ENCODE results near the gene RUNX3.

The RUNX3 gene

GRCh38 chr1:24925082-24925779 lies 4.8 kb downstream of the RUNX3 start:
- FAIRE-seq (peak; percentile 93), DNase-seq (ENCODE audit: insufficient read length) (no peak)
- TF ChIP-seq TAF1 (IDR thresholded peaks at IDR 0.05; ENCODE audit: borderline replicate concordance, low read depth, low read length) (no peak), POLR2AphosphoS5 (IDR thresholded peaks at IDR 0.05; ENCODE audit: low read depth, low read length) (peak; percentile 59; the same call in 1 of the 2 replicates), POLR2A (IDR thresholded peaks at IDR 0.05; ENCODE audit: low read depth, low read length) (peak; percentile 26; the same call in 1 of the 2 replicates)

GRCh38 chr1:24923485-24924113 lies 6.5 kb downstream of the RUNX3 start:
- peak; percentile 65; the same call in 1 of the 2 replicates for TF ChIP-seq POLR2AphosphoS5 (IDR thresholded peaks at IDR 0.05; ENCODE audit: low read depth, low read length)
- TF ChIP-seq TAF1 (IDR thresholded peaks at IDR 0.05; ENCODE audit: borderline replicate concordance, low read depth, low read length) = no peak
- TF ChIP-seq POLR2A (IDR thresholded peaks at IDR 0.05; ENCODE audit: low read depth, low read length) = peak; percentile 72; the same call in 1 of the 2 replicates
- DNase-seq (ENCODE audit: insufficient read length) (no peak), FAIRE-seq (peak; percentile 97)

- DNase-seq (ENCODE audit: insufficient read length) (no peak), FAIRE-seq (no peak)
- TF ChIP-seq TAF1 (IDR thresholded peaks at IDR 0.05; ENCODE audit: borderline replicate concordance, low read depth, low read length) (no peak), POLR2AphosphoS5 (IDR thresholded peaks at IDR 0.05; ENCODE audit: low read depth, low read length) (0 out of 2 replicates have a peak, but pooled peaks have one; percentile 12)
Observed at GRCh38 chr1:24921938-24922662, 8.0 kb downstream of the RUNX3 start.

GRCh38 chr1:24921412-24921811 lies 8.7 kb downstream of the RUNX3 start:
- no peak for FAIRE-seq

GRCh38 chr1:24920533-24920925 lies 9.5 kb downstream of the RUNX3 start:
- FAIRE-seq (peak; percentile 50), DNase-seq (ENCODE audit: insufficient read length) (no peak)
- TF ChIP-seq POLR2A (IDR thresholded peaks at IDR 0.05; ENCODE audit: low read depth, low read length) = no peak
- no peak for TF ChIP-seq TAF1 (IDR thresholded peaks at IDR 0.05; ENCODE audit: borderline replicate concordance, low read depth, low read length)
- TF ChIP-seq POLR2AphosphoS5 (IDR thresholded peaks at IDR 0.05; ENCODE audit: low read depth, low read length) = no peak; the same call in 1 of the 2 replicates

More at GRCh38 chr1:24921412-24921811, 8.7 kb downstream of the RUNX3 start:
- no peak for DNase-seq (ENCODE audit: insufficient read length)
- TF ChIP-seq POLR2A (IDR thresholded peaks at IDR 0.05; ENCODE audit: low read depth, low read length) (no peak), POLR2AphosphoS5 (IDR thresholded peaks at IDR 0.05; ENCODE audit: low read depth, low read length) (no peak)

- TF ChIP-seq POLR2AphosphoS5 (IDR thresholded peaks at IDR 0.05; ENCODE audit: low read depth, low read length) (no peak; the same call in none of the 2 replicates), TAF1 (IDR thresholded peaks at IDR 0.05; ENCODE audit: borderline replicate concordance, low read depth, low read length) (no peak), POLR2A (IDR thresholded peaks at IDR 0.05; ENCODE audit: low read depth, low read length) (no peak)
- FAIRE-seq (peak; percentile 27), DNase-seq (ENCODE audit: insufficient read length) (no peak)
Observed at GRCh38 chr1:24919791-24920532, 10.1 kb downstream of the RUNX3 start.

- no peak for TF ChIP-seq TAF1 (IDR thresholded peaks at IDR 0.05; ENCODE audit: borderline replicate concordance, low read depth, low read length)
- TF ChIP-seq POLR2A (IDR thresholded peaks at IDR 0.05; ENCODE audit: low read depth, low read length) = peak; percentile 55
- no peak for TF ChIP-seq POLR2AphosphoS5 (IDR thresholded peaks at IDR 0.05; ENCODE audit: low read depth, low read length)
- FAIRE-seq (no peak), DNase-seq (ENCODE audit: insufficient read length) (no peak)
Observed at GRCh38 chr1:24918995-24919605, 11.0 kb downstream of the RUNX3 start.

- FAIRE-seq (no peak), DNase-seq (ENCODE audit: insufficient read length) (no peak)
- TF ChIP-seq POLR2A (IDR thresholded peaks at IDR 0.05; ENCODE audit: low read depth, low read length) = no peak
Observed at GRCh38 chr1:24918370-24918769, 11.7 kb downstream of the RUNX3 start.

- no peak for FAIRE-seq
- no peak for DNase-seq (ENCODE audit: insufficient read length)
- TF ChIP-seq POLR2A (IDR thresholded peaks at IDR 0.05; ENCODE audit: low read depth, low read length) (no peak), TAF1 (IDR thresholded peaks at IDR 0.05; ENCODE audit: borderline replicate concordance, low read depth, low read length) (no peak), POLR2AphosphoS5 (IDR thresholded peaks at IDR 0.05; ENCODE audit: low read depth, low read length) (peak; percentile 19; the same call in 1 of the 2 replicates)
Observed at GRCh38 chr1:24917327-24918074, 12.6 kb downstream of the RUNX3 start.

All from GM12892 (cell line).